SK-N-SH treated with all-trans-retinoic acid at 6 μM for 48 hours (cell line): ENCODE results near the gene CLCN1.

ENCODE experiments used
- ATAC-seq: fragments of 200-7000 bp; cut with Tn5 transposase; 3 replicates; pipeline ENCODE4 v1.9.1; 2020; ENCODE audit warnings: mild to moderate bottlenecking, moderate library complexity
- ARNTL ChIP-seq: fragments of 450-650 bp; formaldehyde crosslinking; IDR thresholded peaks from 2 replicates; pipeline ENCODE4 v1.5.0; 2020; ENCODE audit warnings: low read depth, mild to moderate bottlenecking, moderate library complexity, borderline replicate concordance
- BACH2 ChIP-seq: fragments of 250-450 bp; sonication (Bioruptor Pico); IDR thresholded peaks from 2 replicates; pipeline ENCODE4 v1.9.0; 2021; ENCODE audit warnings: mild to moderate bottlenecking, borderline replicate concordance
- CSDC2 ChIP-seq: fragments of 250-450 bp; sonication (Bioruptor Pico); IDR thresholded peaks from 2 replicates; pipeline ENCODE4 v1.5.0; 2020; ENCODE audit warnings: mild to moderate bottlenecking, moderate library complexity
- ESRRG ChIP-seq: fragments of 250-450 bp; sonication (Bioruptor Pico); IDR thresholded peaks from 2 replicates; pipeline ENCODE4 v1.6.1; 2021; ENCODE audit warnings: mild to moderate bottlenecking
- GLIS3 ChIP-seq: fragments of 250-450 bp; sonication (Bioruptor Pico); IDR thresholded peaks from 2 replicates; pipeline ENCODE4 v1.5.0; 2020; ENCODE audit warnings: mild to moderate bottlenecking, moderate library complexity
- OSR1 ChIP-seq: fragments of 250-450 bp; sonication (Bioruptor Pico); IDR thresholded peaks from 2 replicates; pipeline ENCODE4 v1.8.0; 2022; ENCODE audit warnings: moderate library complexity, mild to moderate bottlenecking, inconsistent platforms
- RARB ChIP-seq: fragments of 250-450 bp; sonication (Bioruptor Pico); IDR thresholded peaks from 2 replicates; pipeline ENCODE4 v1.8.0; 2021; ENCODE audit warnings: mild to moderate bottlenecking, moderate library complexity
- SNAI2 ChIP-seq: fragments of 250-450 bp; sonication (Bioruptor Pico); IDR thresholded peaks from 2 replicates; pipeline ENCODE4 v1.5.0; 2020; ENCODE audit warnings: mild to moderate bottlenecking, moderate library complexity
- TCF4 ChIP-seq: fragments of 250-450 bp; sonication (Bioruptor Pico); IDR thresholded peaks from 2 replicates; pipeline ENCODE4 v1.8.0; 2021; ENCODE audit warnings: mild to moderate bottlenecking, moderate library complexity, borderline replicate concordance
- TOX ChIP-seq: fragments of 250-450 bp; sonication (Bioruptor Pico); IDR thresholded peaks from 2 replicates; pipeline ENCODE4 v1.8.0; 2021; ENCODE audit warnings: mild to moderate bottlenecking, moderate library complexity, borderline replicate concordance
- ZC3H10 ChIP-seq: fragments of 250-450 bp; sonication (Bioruptor Pico); IDR thresholded peaks from 2 replicates; pipeline ENCODE4 v1.5.1; 2021; ENCODE audit warnings: mild to moderate bottlenecking, moderate library complexity
- ZFP30 ChIP-seq: fragments of 450-650 bp; formaldehyde crosslinking; IDR thresholded peaks from 2 replicates; pipeline ENCODE4 v1.5.0; 2022; ENCODE audit warnings: mild to moderate bottlenecking, moderate library complexity
- ZNF565 ChIP-seq: fragments of 450-650 bp; formaldehyde crosslinking; conservative IDR thresholded peaks from 2 replicates; pipeline ENCODE4 v1.5.0; 2020; ENCODE audit warnings: low read depth, mild to moderate bottlenecking, moderate library complexity
- ZNF8 ChIP-seq: fragments of 450-650 bp; formaldehyde crosslinking; IDR thresholded peaks from 2 replicates; pipeline ENCODE4 v1.5.0; 2020; ENCODE audit warnings: mild to moderate bottlenecking, moderate library complexity
- TF ChIP-seq, protein P1 (sequence below): fragments of 250-450 bp; sonication (Bioruptor Pico); IDR thresholded peaks from 2 replicates; pipeline ENCODE4 v1.5.0; 2020; ENCODE audit warnings: mild to moderate bottlenecking, moderate library complexity
- TF ChIP-seq, protein P2 (sequence below): fragments of 250-450 bp; sonication (Bioruptor Pico); IDR thresholded peaks from 2 replicates; pipeline ENCODE4 v1.5.1; 2020; ENCODE audit warnings: low read depth, mild to moderate bottlenecking, moderate library complexity
- TF ChIP-seq, protein P3 (sequence below): fragments of 250-450 bp; sonication (Bioruptor Pico); IDR thresholded peaks from 2 replicates; pipeline ENCODE4 v1.5.1; 2021; ENCODE audit warnings: mild to moderate bottlenecking, moderate library complexity
- TF ChIP-seq, protein P4 (sequence below): fragments of 250-450 bp; sonication (Bioruptor Pico); IDR thresholded peaks from 2 replicates; pipeline ENCODE4 v1.8.0; 2021; ENCODE audit warnings: low read depth, mild to moderate bottlenecking, moderate library complexity, borderline replicate concordance
- TF ChIP-seq, protein P5 (sequence below): fragments of 250-450 bp; sonication (Bioruptor Pico); IDR thresholded peaks from 2 replicates; pipeline ENCODE4 v1.8.0; 2020; ENCODE audit warnings: mild to moderate bottlenecking, moderate library complexity, borderline replicate concordance

CLCN1 gene

DNA sequence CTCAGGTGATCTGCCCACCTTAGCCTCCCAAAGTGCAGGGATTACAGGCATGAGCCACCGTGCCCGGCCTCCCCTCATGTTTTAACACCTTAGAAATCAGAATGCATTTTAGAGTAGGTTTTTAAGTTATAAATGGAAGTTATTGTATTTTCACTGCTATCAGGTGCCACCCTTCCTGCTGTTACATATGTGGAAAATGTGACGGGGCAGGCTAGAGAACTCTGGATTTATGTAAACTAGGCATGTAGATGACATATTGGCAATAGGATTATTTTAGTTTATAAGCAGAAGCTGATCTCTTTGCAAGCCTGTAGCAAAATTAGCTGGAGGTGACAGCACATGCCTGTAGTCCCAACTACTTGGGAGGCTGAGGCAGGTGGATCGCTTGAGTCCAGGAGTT lies 25.6 kb upstream of the CLCN1 start (continued):
- no peak for TF ChIP-seq ESRRG (CRISPR knock-in tag)
- TF ChIP-seq, protein P1, sequence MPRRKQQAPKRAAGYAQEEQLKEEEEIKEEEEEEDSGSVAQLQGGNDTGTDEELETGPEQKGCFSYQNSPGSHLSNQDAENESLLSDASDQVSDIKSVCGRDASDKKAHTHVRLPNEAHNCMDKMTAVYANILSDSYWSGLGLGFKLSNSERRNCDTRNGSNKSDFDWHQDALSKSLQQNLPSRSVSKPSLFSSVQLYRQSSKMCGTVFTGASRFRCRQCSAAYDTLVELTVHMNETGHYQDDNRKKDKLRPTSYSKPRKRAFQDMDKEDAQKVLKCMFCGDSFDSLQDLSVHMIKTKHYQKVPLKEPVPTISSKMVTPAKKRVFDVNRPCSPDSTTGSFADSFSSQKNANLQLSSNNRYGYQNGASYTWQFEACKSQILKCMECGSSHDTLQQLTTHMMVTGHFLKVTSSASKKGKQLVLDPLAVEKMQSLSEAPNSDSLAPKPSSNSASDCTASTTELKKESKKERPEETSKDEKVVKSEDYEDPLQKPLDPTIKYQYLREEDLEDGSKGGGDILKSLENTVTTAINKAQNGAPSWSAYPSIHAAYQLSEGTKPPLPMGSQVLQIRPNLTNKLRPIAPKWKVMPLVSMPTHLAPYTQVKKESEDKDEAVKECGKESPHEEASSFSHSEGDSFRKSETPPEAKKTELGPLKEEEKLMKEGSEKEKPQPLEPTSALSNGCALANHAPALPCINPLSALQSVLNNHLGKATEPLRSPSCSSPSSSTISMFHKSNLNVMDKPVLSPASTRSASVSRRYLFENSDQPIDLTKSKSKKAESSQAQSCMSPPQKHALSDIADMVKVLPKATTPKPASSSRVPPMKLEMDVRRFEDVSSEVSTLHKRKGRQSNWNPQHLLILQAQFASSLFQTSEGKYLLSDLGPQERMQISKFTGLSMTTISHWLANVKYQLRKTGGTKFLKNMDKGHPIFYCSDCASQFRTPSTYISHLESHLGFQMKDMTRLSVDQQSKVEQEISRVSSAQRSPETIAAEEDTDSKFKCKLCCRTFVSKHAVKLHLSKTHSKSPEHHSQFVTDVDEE (CRISPR knock-in tag), result no peak
- no peak for TF ChIP-seq BACH2 (CRISPR knock-in tag)
- TF ChIP-seq CSDC2 (CRISPR knock-in tag), result no peak
- TF ChIP-seq, protein P2, sequence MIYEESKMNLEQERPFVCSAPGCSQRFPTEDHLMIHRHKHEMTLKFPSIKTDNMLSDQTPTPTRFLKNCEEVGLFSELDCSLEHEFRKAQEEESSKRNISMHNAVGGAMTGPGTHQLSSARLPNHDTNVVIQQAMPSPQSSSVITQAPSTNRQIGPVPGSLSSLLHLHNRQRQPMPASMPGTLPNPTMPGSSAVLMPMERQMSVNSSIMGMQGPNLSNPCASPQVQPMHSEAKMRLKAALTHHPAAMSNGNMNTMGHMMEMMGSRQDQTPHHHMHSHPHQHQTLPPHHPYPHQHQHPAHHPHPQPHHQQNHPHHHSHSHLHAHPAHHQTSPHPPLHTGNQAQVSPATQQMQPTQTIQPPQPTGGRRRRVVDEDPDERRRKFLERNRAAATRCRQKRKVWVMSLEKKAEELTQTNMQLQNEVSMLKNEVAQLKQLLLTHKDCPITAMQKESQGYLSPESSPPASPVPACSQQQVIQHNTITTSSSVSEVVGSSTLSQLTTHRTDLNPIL, result no peak

DNA sequence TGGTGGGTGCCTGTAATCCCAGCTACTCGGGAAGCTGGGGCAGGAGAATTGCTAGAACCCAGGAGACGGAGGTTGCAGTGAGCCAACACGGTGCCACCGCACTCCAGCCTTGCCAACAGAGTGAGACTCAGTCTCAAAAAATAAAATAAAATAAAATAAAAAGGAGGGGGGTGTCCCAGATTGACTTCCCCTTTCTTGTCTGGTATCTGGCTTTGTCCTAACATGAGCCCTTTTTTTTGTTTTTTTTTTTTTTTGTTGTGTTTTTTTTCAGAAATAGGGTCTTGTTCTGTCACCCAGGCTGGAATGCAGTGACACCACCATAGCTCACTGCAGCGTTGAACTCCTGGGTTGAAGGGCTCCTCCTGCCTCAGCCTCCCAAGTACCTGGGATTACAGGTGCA lies 23.0 kb upstream of the CLCN1 start:
- TF ChIP-seq RARB (CRISPR knock-in tag) (no peak), BACH2 (CRISPR knock-in tag) (no peak), ARNTL (no peak), ZC3H10 (no peak), ESRRG (CRISPR knock-in tag) (no peak), ZNF8 (CRISPR knock-in tag) (no peak), CSDC2 (CRISPR knock-in tag) (no peak)
- TF ChIP-seq, protein P3, sequence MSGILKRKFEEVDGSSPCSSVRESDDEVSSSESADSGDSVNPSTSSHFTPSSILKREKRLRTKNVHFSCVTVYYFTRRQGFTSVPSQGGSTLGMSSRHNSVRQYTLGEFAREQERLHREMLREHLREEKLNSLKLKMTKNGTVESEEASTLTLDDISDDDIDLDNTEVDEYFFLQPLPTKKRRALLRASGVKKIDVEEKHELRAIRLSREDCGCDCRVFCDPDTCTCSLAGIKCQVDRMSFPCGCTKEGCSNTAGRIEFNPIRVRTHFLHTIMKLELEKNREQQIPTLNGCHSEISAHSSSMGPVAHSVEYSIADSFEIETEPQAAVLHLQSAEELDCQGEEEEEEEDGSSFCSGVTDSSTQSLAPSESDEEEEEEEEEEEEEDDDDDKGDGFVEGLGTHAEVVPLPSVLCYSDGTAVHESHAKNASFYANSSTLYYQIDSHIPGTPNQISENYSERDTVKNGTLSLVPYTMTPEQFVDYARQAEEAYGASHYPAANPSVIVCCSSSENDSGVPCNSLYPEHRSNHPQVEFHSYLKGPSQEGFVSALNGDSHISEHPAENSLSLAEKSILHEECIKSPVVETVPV, result no peak
- ATAC-seq, result no peak

DNA sequence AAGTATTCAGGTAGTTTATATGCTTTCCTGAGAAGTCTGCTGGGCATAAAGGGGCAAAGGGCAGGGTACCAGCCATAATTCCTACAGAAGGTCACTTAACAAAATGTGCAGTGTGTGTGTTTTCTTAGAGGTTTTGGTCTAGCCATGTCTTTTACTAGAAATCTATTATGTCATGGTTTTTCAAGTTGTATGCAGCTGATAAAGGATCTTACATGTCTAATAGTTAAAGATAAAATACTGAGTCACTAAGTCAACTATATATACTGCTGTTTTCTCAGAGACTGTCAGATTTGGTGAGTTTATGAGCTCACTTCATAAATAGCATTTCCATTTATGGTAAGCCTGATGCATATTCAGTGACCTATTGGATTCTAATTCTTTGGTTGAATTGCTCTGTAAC lies 20.0 kb upstream of the CLCN1 start:
- peak; percentile 64 for ATAC-seq
- TF ChIP-seq ZFP30 (CRISPR knock-in tag), result no peak
- TF ChIP-seq CSDC2 (CRISPR knock-in tag), result no peak
- TF ChIP-seq ZC3H10, result no peak
- no peak for TF ChIP-seq ESRRG (CRISPR knock-in tag)
- TF ChIP-seq SNAI2 (CRISPR knock-in tag), result no peak
- TF ChIP-seq, protein P1 (CRISPR knock-in tag), result no peak
- TF ChIP-seq, protein P4, sequence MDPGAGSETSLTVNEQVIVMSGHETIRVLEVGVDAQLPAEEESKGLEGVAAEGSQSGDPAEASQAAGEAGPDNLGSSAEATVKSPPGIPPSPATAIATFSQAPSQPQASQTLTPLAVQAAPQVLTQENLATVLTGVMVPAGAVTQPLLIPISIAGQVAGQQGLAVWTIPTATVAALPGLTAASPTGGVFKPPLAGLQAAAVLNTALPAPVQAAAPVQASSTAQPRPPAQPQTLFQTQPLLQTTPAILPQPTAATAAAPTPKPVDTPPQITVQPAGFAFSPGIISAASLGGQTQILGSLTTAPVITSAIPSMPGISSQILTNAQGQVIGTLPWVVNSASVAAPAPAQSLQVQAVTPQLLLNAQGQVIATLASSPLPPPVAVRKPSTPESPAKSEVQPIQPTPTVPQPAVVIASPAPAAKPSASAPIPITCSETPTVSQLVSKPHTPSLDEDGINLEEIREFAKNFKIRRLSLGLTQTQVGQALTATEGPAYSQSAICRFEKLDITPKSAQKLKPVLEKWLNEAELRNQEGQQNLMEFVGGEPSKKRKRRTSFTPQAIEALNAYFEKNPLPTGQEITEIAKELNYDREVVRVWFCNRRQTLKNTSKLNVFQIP (CRISPR knock-in tag), result no peak
- no peak for TF ChIP-seq ZNF565 (CRISPR knock-in tag)
- TF ChIP-seq BACH2 (CRISPR knock-in tag), result no peak
- TF ChIP-seq, protein P2, result no peak
- no peak for TF ChIP-seq TOX (CRISPR knock-in tag)
- TF ChIP-seq OSR1, result no peak
- TF ChIP-seq, protein P5, sequence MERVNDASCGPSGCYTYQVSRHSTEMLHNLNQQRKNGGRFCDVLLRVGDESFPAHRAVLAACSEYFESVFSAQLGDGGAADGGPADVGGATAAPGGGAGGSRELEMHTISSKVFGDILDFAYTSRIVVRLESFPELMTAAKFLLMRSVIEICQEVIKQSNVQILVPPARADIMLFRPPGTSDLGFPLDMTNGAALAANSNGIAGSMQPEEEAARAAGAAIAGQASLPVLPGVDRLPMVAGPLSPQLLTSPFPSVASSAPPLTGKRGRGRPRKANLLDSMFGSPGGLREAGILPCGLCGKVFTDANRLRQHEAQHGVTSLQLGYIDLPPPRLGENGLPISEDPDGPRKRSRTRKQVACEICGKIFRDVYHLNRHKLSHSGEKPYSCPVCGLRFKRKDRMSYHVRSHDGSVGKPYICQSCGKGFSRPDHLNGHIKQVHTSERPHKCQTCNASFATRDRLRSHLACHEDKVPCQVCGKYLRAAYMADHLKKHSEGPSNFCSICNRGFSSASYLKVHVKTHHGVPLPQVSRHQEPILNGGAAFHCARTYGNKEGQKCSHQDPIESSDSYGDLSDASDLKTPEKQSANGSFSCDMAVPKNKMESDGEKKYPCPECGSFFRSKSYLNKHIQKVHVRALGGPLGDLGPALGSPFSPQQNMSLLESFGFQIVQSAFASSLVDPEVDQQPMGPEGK (CRISPR knock-in tag), result no peak
- TF ChIP-seq TCF4, result no peak
- TF ChIP-seq GLIS3 (CRISPR knock-in tag), result no peak
- TF ChIP-seq RARB (CRISPR knock-in tag), result no peak
